ENCODE results near the gene HRH1. TPM values are rescaled to one million over a fixed set of nuclear protein-coding genes. Genes with fewer than 3 reads are reported as not detected.
A peak's percentile ranks its signal among the peaks of the same experiment; 100 is the strongest.
"Not testable (repeated sequence)": the region's sequence is repeated elsewhere in the genome, so short reads cannot be mapped to it uniquely, and the experiment has no call there.

Gene HRH1
- total RNA-seq = under 1 TPM; 0.06 to 0.12 TPM

GRCh38 chr3:11154036-11154952, at the start of gene HRH1:
HRH1 (plus strand) TSS chr3:11154493; CDS start chr3:11259038, 104,545 bp downstream.
- Mint-ChIP-seq H3K27ac (no peak within 1 kb of the TSS), H3K4me3 (peak within 1 kb of the TSS; percentile 48)
- peak; percentile 16 for DNase-seq

GRCh38 chr3:11113316-11113715, 41.0 kb upstream of the HRH1 start:
- not testable (repeated sequence) for H3K4me3 Mint-ChIP-seq, H3K4me1 Mint-ChIP-seq, H3K9me3 Mint-ChIP-seq, H3K27ac Mint-ChIP-seq, H3K36me3 Mint-ChIP-seq, DNase-seq
- H3K27me3 Mint-ChIP-seq = peaks cover 53% of the 10 kb centered on the region

More at GRCh38 chr3:11154036-11154952, at the start of gene HRH1:
- H3K9me3 Mint-ChIP-seq = no peaks in the 10 kb centered on the region
- H3K27me3 Mint-ChIP-seq = peaks cover 66% of the 10 kb centered on the region
- H3K36me3 Mint-ChIP-seq = no peaks in the 10 kb centered on the region
- H3K4me1 Mint-ChIP-seq = peaks cover 3% of the 10 kb centered on the region

- Mint-ChIP-seq H3K4me3 (no peak overlapping the region), H3K4me1 (no peaks in the 10 kb centered on the region), H3K27ac (no peak overlapping the region), H3K36me3 (no peaks in the 10 kb centered on the region), H3K27me3 (peaks cover 50% of the 10 kb centered on the region), H3K9me3 (peaks cover 4% of the 10 kb centered on the region)
- DNase-seq = no peak
Measured at GRCh38 chr3:11115548-11115947, 38.7 kb upstream of the HRH1 start.

GRCh38 chr3:11116336-11117059, 37.8 kb upstream of the HRH1 start:
- peaks cover 47% of the 10 kb centered on the region for H3K27me3 Mint-ChIP-seq
- H3K4me1 Mint-ChIP-seq = no peaks in the 10 kb centered on the region
- no peak for DNase-seq
- no peak overlapping the region for H3K27ac Mint-ChIP-seq
- H3K36me3 Mint-ChIP-seq = no peaks in the 10 kb centered on the region
- H3K9me3 Mint-ChIP-seq = peaks cover 4% of the 10 kb centered on the region
- H3K4me3 Mint-ChIP-seq = no peak overlapping the region

DNA sequence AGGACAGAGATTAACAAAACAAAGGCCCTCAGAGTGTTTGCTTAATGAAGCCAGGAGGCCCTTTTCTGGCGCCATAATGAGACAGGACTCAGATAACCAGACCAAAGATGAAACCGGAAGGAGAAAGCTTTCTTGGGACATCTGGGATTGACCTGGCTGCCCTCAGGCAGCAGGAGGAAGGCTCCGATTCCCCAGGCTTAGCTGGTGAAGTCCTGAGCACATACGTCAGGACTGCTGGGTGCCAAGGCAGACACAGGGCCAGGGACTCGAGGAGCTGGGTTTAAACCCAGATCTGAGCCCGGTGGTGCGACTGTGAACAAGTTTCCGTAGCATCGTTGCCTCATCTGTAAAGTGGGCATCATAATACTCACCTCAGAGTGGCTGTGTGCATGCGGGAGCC, 36.7 kb upstream of the HRH1 start:
- no peak for DNase-seq
- no peak overlapping the region for H3K27ac Mint-ChIP-seq
- H3K36me3 Mint-ChIP-seq = no peaks in the 10 kb centered on the region
- peaks cover 45% of the 10 kb centered on the region for H3K27me3 Mint-ChIP-seq
- H3K4me3 Mint-ChIP-seq = no peak overlapping the region
- H3K9me3 Mint-ChIP-seq = peaks cover 4% of the 10 kb centered on the region
- no peaks in the 10 kb centered on the region for H3K4me1 Mint-ChIP-seq

GRCh38 chr3:11118181-11118682, 36.1 kb upstream of the HRH1 start:
- no peaks in the 10 kb centered on the region for H3K4me1 Mint-ChIP-seq
- H3K4me3 Mint-ChIP-seq = no peak overlapping the region
- no peak for DNase-seq
- no peak overlapping the region for H3K27ac Mint-ChIP-seq
- peaks cover under 1% of the 10 kb centered on the region for H3K9me3 Mint-ChIP-seq
- H3K27me3 Mint-ChIP-seq = peaks cover 45% of the 10 kb centered on the region
- H3K36me3 Mint-ChIP-seq = no peaks in the 10 kb centered on the region

DNA sequence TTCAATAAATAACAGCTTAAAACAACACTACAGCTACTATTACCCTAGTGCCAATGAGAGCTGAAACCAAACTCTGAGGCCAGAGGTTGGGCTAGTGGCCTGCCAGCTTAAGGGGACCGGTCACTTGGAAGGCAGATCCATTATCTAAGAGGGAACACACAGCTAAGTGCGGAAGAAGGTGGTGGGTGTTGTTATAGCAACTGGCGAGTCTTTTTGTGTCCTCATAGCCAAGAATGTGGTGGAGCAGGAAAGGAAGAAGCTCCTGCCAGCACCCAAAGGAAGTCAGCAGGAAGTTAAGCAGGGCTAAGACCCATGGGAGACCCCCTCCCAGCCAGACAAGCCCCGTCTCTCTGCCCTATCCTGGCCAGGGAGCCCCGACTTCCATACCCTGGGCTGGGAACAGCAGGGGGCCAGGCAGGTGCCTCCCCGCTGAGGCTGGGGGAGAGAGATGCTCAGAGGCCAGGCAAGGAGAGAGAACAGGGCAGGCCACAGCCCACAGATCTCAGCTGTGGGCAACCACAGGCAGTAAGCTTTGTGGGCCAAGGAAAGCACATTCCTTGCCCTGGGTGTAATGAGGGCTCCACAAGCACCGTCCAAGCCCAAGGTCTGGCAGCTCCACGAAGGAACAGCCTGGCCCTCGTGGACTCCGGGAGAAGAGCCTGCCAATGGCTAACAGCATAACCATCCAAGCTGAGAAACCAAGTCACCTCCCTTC, 34.0 kb upstream of the HRH1 start:
- Mint-ChIP-seq H3K4me3 (no peak overlapping the region), H3K9me3 (peaks cover 1% of the 10 kb centered on the region), H3K27ac (no peak overlapping the region), H3K4me1 (no peaks in the 10 kb centered on the region), H3K36me3 (no peaks in the 10 kb centered on the region), H3K27me3 (peaks cover 36% of the 10 kb centered on the region)
- no peak for DNase-seq

GRCh38 chr3:11126653-11127052, 27.6 kb upstream of the HRH1 start:
- Mint-ChIP-seq H3K4me3 (no peak overlapping the region), H3K27ac (no peak overlapping the region), H3K4me1 (no peaks in the 10 kb centered on the region), H3K36me3 (no peaks in the 10 kb centered on the region), H3K27me3 (peaks cover 12% of the 10 kb centered on the region), H3K9me3 (peaks cover 1% of the 10 kb centered on the region)
- no peak for DNase-seq

- no peak for DNase-seq
- no peak overlapping the region for H3K4me3 Mint-ChIP-seq
- no peaks in the 10 kb centered on the region for H3K27me3 Mint-ChIP-seq
- H3K27ac Mint-ChIP-seq = no peak overlapping the region
- H3K36me3 Mint-ChIP-seq = no peaks in the 10 kb centered on the region
- no peaks in the 10 kb centered on the region for H3K4me1 Mint-ChIP-seq
- no peaks in the 10 kb centered on the region for H3K9me3 Mint-ChIP-seq
Measured at GRCh38 chr3:11128682-11129632, 25.3 kb upstream of the HRH1 start.

DNA sequence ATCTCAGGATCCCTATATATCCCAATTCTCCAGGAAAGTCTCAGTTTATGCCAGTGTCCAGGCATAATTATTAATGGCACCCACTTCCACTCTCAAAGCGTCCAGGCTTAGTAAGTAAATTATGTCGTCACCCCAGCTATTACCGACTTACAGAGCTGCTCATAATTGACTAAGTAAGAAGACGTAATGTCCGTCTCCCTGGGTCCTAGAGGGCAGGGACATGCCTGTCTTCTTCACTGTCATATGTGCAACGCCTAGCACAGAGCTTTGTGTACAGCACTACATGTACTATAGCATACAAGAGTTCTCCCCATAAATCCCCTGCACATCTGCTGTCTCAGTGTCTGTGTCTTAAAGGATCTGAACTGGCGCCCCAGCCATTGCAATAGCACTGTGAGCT, 23.9 kb upstream of the HRH1 start:
- no peaks in the 10 kb centered on the region for H3K36me3 Mint-ChIP-seq
- H3K4me1 Mint-ChIP-seq = no peaks in the 10 kb centered on the region
- no peaks in the 10 kb centered on the region for H3K9me3 Mint-ChIP-seq
- no peak for DNase-seq
- H3K27ac Mint-ChIP-seq = no peak overlapping the region
- no peak overlapping the region for H3K4me3 Mint-ChIP-seq
- no peaks in the 10 kb centered on the region for H3K27me3 Mint-ChIP-seq

DNA sequence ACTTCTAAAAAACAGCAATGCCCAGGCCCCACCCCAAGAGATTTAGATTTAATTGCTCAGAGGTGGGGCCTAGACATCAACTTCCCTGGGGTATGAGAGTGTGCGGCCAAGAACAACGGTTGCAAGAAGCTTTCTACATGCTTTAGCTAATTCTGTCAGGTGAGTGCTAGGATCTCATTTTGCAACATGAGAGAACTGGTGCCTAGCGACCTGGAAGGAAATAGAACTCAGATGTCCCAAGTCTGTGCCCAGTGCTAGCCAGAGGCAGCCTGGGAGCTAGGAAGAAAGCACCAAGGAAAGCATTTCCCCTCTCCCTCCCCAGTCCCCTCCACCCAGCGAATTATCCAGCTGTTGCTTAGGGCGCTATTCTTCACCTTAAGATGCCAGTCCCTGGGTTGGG, 22.9 kb upstream of the HRH1 start:
- no peak overlapping the region for H3K4me3 Mint-ChIP-seq
- H3K27me3 Mint-ChIP-seq = no peaks in the 10 kb centered on the region
- DNase-seq = no peak
- H3K36me3 Mint-ChIP-seq = no peaks in the 10 kb centered on the region
- H3K27ac Mint-ChIP-seq = no peak overlapping the region
- no peaks in the 10 kb centered on the region for H3K4me1 Mint-ChIP-seq
- H3K9me3 Mint-ChIP-seq = no peaks in the 10 kb centered on the region

DNA sequence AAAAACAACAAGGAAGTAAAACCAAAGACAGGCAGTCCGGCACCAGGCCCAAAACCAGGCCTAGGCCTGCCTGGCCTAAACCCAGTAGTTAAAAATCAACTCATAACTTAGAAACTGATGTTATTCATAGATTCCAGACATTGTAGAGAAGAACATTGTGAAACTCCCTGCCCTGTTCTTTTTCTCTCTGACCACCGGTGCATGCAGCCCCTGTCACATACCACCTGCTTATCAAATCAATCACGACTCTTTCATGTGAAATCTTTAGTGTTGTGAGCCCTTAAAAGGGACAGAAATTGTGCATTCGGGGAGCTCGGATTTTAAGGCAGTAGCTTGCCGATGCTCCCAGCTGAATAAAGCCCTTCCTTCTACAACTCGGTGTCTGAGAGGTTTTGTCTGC, 22.4 kb upstream of the HRH1 start:
- not testable (repeated sequence) for H3K9me3 Mint-ChIP-seq, H3K4me3 Mint-ChIP-seq

DNA sequence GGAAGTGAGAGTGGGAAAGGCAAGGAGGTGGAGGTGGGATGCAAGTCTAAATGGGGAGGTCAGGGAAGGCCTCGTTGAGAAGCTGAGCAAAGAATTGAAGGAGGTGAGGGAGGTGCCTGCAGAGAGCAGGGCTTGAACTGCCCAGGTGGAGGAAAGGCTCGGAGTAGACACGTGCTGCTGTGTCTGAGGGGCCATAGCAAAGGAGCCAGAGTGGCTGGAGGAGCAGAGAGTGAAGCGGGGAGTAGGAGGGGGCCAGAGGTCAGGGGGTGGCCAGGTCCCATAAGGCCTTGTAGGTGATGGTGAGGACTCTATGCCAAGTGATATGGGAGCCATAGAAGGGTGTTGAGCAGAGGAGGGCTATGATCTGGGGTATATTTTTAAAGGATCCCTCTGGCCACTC, 21.4 kb upstream of the HRH1 start:
- no peaks in the 10 kb centered on the region for H3K27me3 Mint-ChIP-seq
- DNase-seq = no peak
- no peaks in the 10 kb centered on the region for H3K4me1 Mint-ChIP-seq
- no peaks in the 10 kb centered on the region for H3K9me3 Mint-ChIP-seq
- no peak overlapping the region for H3K27ac Mint-ChIP-seq
- H3K4me3 Mint-ChIP-seq = no peak overlapping the region
- H3K36me3 Mint-ChIP-seq = no peaks in the 10 kb centered on the region

More for the DNA sequence above, 22.4 kb upstream of the HRH1 start:
- H3K4me1 Mint-ChIP-seq, H3K36me3 Mint-ChIP-seq, H3K27ac Mint-ChIP-seq, H3K27me3 Mint-ChIP-seq, DNase-seq: not testable (repeated sequence)

GRCh38 chr3:11134794-11135193, 19.5 kb upstream of the HRH1 start:
- Mint-ChIP-seq H3K4me3 (no peak overlapping the region), H3K27me3 (peaks cover 6% of the 10 kb centered on the region), H3K9me3 (no peaks in the 10 kb centered on the region), H3K27ac (no peak overlapping the region), H3K36me3 (no peaks in the 10 kb centered on the region), H3K4me1 (no peaks in the 10 kb centered on the region)
- DNase-seq = no peak

Data from activated naive CD8-positive, alpha-beta T cell treated with anti-CD3 and anti-CD28 coated beads for 36 hours (primary cell).